Putamen (tissue), 1 donor: ENCODE measurements around the gene FANK1.

ENCODE experiments used
- DNase-seq: peaks from one replicate; pipeline ENCODE4 v3.0.0-alpha.2; 2016; ENCODE audit warnings: low spot score

The FANK1 gene, protein sequence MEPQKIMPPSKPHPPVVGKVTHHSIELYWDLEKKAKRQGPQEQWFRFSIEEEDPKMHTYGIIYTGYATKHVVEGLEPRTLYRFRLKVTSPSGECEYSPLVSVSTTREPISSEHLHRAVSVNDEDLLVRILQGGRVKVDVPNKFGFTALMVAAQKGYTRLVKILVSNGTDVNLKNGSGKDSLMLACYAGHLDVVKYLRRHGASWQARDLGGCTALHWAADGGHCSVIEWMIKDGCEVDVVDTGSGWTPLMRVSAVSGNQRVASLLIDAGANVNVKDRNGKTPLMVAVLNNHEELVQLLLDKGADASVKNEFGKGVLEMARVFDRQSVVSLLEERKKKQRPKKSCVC

DNA sequence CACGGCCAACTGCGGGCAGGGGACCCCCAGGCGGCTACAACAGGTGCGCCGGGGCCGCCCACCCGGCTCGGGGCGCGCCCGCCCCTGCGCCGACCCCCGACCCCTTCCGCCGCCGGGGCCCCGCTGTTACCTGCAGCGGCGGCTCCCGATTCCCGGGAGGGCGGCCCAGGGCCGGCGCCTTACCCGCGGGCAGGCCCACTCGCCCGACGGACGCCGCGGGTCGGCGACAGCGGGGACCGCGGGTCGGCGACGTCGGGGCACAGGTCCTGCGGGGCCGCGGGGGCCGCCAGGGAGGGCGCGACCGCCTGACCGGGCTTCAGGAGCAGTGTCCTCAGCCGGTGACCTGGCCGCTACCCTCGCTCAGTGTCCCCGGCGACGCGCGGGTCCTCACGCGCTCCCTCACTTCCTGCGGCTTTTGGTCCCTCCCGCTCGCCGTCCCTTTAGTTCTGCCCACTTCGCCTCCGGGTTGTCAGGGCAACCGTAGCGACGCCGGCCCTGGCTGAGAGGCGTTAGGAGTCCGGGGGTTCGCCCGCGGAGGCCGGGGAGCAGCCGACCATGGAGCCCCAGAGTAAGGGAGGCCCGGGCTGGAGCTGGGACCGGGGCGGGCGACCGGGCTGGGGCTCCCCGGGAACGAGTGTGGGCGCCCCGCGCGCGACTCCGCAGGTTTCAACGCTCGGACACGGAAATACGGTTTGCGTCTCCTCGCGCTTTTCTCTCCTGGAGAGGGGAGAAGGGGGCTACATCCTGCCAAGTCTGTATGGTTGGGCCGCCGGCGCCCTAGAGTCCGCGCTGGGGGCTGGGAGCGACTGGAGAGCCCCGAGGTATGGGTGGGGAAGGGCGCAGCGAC lies at the start of gene FANK1:
FANK1 (plus strand) TSS at position 477 of the 847 bp plus-strand sequence; CDS start at position 556, 79 bp downstream.
- peak; percentile 80 for DNase-seq

DNA sequence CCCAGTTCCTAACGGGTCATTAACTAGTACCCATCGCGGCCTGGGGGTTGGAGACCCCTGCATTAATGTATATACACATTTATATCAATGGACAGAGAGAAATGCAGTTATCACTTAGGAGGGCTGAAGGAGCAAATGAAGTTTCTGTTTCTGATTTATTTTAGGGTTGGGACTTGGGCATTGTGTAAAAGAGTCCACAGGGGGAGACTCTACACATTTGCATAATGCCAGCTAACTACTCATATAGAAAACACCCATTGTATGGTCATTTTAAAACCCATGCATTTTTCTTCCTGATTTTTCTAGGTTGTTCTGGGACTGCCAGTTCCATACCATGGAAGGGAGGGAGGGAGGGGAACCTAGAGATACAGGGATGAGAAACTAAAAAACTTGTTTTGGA lies 49.5 kb upstream of the FANK1 start:
- DNase-seq = no peak

DNA sequence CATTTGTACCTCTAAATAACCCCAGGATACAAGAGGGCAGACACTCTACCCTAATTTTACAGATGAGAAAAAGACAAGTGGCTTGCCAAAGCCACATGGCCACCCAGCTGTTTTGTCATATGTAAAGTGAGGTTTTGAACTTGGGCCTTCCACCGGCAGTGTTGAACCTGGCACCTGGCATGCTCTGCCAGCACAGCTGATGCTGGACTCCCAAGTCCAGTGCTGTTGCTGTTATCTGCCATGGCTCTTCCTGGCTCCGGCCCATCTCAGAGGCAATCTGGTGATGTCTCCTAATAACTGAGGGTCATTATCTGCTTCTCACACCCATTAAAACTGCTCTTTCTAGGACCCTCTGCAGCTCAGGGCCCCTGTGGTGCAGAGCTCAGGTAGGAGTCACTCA lies 48.0 kb upstream of the FANK1 start:
- no peak for DNase-seq

DNA sequence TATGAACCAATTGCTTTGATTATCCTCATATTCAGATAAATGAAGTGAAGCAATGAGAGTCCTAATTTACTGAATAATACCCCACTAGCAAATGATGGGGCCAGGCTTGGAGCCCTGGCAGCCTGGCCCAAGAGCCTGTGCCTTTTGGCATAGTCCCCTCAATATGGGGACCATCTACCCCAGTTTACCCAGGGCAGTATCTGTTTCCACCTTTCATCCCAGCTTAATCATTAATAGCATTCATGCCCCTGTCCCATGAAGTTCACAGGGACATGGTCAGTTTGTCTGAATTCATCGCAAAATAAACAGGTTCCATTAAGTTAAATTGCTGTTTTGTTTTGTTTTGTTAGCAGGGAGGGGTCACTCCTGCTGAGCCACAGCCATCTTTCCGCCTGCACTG lies 47.5 kb upstream of the FANK1 start:
- no peak for DNase-seq

DNA sequence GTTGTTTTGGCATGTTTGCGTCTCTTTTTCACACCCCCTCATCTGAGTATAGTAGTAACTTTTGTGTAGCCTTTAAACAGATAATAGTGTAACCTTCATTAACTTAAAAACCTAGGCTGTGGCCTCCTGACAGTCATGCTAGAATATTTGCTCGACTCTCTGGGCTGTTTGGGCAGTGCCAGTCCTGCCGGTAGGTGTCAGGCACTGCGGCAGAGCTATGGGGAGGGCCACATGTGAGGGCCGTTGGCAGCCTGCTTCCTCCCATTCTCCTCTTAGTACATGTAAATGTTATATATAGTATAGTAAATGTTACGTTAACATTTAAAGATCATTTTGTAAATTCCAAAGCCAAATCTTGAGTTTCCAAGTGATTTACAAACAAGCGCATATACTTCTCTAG lies 46.9 kb upstream of the FANK1 start:
- DNase-seq = no peak

DNA sequence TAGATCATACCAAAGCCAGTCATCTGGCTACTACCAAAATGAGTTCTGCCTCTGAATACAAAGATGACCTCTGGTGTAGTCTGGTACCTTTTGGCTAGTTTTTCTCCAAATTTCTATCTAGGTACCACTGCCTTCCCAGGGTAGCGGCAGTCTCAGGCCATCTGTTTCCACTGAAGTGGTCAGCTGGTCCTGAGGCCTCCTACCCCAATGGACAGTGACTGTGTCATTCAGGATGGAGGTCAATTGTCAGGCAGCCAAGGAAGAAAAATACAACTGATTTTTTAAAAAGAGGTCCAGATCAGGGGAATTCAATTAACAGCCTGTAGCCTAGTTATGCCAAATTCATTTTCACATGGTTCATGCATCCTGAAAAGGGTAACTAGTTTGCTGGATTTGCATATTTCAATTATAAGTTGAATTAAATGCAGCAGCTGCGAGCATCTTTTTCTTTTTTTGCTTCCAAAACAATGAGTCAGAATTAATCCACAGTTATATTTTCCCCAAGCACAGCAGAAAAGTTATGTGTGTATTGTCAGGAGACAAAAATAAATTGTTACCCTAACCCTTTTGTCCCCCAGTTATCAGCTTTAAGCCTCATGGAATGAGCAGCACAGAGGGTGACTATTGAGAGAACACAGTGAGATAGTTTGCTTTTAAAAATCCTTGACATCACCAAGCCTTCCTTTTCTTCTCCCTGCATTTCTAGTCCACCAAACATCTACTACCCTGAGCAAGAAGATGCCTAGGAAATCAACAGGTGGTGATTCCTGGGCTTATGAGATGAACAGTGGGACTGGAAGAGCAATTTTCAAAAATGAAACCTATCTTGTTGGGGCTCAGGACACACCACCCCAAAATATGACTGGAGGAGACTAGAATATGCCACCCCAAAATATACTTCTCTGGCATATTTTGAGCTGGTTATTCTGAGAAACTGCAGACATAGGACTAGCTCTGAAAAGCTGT lies 45.3 kb upstream of the FANK1 start:
- no peak for DNase-seq

DNA sequence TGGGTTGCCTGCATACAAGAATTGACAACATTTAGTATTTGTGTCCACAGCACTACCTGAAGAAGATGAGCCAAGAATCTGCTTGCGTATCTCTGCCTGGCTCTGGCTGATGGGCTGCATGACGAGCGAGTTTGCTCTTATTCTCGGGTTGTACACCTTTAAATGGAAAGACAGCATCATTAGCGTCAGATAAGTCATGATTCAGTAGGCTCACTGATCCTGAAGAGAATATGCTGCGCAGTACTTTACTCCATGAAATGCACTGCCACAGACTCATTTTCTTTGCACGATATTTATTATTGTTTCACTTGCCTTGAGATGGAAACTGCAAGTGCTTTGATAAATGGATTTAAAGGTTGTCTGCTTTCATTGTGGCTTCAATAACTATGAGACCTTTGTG lies 43.9 kb upstream of the FANK1 start:
- peak; percentile 34 for DNase-seq

DNA sequence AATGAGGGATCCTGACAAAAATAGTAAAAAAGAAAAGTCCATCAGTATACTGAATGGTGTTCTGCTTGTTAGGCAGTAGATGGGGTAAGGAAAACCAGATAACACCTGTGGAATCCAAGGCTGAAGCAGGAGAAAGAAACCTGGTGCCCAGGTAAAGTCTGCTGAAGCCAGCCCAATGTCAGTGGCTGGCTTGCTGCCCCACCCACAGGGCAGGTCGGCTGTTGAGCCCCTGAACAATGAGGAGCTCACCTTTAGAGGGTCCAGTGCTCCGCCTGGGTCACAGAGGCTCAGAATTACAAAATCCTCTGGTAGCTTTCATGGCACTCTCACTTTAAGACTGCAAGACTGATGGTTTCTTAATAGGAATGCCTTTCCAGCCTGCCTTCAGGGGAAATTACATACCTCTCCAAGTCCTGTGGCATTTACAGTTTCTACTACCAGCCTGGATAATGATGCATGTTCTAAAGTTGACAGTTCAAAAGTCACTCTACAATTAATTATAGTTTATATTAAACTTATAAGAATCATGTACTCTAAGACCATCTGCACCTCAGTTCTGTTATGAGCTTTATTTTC lies 39.1 kb upstream of the FANK1 start:
- DNase-seq = no peak

DNA sequence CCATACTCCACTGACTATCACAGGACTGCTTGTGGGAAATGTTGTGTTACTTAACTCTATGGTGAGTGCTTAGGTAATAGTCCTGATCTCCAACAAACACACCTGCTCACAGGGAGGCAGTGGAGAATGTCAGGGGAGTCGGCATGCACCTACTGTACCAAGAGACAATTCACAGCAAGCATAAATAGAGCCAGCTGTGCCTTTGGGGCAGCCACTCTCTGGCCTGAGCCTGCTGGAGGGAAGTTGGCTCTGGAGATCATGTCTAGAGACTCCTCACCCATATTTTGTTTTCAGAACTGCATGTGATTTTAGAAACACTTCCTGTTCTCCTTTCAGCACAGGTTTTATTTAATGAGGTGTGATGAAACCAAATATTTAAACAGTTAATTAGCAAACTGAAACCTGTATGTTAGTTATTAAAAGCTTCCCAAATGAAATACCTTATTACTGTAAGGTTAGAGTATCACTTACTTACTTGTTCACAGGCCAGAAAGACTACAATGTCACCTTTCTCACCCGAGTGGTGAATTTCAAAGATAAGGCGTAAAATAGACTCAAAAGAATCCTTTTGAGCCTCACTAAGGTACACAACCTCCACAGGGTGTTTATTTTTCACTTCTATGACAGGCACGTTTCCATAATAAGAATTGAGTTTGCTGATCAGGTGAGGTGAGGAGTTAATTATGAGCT lies 37.1 kb upstream of the FANK1 start:
- DNase-seq = no peak

DNA sequence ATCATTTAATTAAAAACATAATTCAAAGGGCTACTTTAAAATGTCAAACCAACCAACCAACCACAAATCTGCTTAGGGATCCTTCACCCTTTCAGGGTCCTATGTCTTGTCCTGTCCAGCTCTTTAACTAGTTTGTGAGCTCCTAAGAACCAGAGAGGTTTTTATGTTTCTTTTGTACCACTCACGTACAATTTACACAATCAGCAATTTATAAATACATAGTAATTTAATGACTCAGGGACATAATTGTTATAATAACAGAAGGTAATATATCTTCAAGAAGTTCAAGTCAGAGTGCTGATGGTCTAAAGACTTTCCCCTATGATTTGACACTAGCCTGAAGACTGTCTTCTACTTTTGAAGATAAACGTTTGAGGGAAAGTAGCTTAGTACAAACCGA lies 31.2 kb upstream of the FANK1 start:
- DNase-seq = no peak

DNA sequence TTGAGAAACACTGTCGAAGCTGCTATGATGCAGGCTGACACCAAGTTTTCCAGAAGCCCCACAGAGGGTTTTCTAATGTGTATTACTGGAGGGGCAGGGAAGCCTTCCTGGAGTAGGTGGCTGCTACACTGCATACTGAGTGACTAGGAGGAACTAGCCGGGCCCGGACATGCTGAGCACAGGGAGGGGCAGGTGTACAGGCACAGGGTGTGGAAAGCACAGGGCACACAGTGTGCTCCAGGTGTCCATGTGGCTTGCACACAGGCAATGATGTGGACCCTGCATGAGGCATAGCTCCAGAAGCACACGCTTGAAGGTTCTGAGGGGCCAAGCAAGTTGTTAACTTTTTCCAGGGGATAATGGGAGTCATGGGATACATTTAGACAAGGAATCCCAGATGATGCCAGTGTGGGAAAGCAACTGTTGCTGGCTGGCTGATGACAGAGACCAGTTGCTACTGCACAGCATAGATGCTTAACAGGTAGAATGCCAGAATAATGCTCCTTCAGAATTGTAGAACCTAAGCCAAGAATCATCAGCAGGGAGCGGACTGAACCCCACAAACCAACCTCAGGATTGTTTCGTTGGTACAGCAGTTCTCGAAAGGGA lies 29.8 kb upstream of the FANK1 start:
- DNase-seq = no peak

DNA sequence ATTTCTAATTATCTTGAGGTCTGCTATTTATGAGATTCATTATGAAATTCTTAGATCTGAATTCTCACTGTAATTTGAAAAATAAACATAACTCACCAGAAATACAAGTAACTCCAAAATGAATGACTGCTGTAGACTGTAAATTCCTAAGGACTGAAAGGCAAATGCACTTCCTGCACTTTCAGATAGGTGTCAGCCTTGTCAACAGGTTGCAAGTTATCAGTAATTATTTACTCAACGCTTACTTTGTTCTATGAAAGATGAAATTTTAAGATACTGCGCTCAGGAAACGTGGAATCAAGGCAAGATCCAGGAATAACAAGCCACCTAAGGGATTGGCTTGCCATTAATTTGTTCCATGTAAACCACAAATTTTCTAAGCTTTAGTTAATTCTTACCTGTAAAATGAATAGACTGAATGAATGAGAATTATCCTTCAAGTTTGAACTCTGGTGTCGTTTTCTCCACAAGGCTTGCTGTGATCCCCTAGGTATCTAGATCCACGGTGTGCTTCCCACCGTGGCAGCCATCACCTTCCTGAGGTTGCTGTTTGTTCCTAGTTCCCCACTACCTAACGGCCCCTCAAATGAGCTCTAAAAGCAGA lies 27.9 kb upstream of the FANK1 start:
- DNase-seq = no peak

DNA sequence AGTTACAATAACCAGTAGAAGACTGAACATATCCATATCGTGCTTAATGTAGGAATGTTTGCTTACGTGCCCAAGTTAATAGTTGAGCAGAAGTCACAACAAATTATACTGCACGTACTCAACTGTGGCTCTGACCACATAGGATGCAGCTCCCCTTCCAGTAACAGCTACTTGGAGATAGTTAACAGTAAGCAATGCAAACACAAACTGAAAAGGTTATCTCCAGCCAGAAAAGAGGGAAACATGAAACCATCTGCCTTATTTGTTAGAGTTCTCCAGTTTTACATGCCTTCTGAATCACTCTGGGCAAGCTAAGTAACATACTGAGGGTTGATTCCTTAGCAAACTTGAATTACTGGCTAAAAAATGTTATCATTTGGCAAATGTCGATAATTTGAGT lies 25.0 kb upstream of the FANK1 start:
- no peak for DNase-seq

DNA sequence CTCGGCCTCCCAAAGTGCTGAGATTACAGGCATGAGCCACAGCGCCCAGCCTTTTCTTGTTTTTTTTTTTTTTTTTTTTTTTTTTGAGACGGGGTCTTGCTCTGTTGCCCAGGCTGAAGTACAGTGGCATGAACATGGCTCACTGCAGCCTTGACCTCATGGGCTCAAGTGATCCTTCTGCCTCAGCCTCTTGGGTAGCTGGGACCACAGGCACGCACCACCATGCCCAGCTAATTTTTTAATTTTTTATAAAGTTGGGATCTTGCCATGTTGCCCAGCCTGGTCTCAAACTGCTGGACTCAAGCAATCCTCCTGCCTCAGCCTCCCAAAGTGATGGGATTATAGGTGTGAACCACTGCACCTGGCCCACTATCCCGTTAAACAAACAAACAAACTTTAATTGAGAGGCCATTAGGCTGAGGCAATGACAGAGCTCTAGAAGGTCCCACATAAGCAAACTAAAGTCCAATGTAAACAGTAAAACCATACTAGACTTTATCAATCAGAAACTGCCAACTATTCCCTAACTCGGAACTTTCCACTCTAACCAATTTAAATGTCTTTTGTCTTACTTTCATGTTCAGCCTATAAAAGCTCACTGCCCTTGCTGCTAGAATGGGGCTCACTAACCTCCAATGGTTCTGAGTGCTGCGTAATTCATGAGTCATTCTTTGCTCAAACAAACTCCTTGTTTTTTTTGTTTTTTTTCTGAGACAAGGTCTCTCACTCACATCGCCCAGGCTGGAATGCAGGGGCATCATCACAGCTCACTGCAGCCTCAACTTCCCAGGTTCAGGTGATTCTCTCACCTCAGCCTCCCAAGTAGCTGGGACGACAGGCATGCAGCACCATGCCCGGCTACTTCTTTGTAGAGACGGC lies 17.2 kb upstream of the FANK1 start:
- DNase-seq = no peak

DNA sequence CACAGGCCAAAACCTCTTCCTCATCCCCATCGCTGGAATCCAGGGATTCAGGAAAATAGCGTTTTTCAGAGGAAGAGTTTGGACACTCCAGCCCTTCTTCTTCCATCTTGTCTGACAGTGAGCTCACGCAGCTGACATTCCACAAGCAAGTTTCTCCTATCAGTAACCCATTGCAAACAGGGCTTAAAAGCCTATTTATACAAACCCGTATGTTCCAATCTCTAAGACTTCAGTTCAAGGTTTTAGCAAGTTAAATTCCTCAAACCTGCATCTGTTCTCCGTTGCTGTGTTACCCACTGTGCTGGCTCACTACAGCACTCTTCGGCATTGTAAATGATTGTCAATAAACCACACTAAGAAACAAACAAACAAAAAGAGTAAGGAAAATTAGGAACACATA lies 15.6 kb upstream of the FANK1 start:
- no peak for DNase-seq

DNA sequence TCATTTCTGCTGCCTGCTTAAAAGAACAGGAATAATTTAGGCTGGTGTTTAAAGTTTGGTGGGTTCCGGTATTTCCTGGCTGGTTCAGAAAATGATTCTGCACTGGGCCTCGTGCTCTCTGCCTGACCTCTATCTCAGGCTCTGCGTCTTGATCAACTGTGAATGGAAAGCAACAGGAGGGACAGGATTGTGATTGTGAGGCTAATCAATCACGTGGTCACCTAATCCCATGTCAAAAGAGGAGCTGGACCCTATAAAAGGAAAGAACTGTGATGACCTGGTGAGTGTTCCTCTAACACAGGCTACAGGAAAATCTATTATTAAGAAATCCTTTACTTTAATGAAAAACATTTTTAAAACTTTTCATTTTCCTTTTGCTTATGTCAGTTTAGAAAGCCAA lies 15.2 kb upstream of the FANK1 start, which contains the start of gene DHX32:
DHX32 (minus strand) TSS at position 101 of the 400 bp plus-strand sequence. CDS start 468 bp downstream, outside the sequence.
- DNase-seq = no peak

DNA sequence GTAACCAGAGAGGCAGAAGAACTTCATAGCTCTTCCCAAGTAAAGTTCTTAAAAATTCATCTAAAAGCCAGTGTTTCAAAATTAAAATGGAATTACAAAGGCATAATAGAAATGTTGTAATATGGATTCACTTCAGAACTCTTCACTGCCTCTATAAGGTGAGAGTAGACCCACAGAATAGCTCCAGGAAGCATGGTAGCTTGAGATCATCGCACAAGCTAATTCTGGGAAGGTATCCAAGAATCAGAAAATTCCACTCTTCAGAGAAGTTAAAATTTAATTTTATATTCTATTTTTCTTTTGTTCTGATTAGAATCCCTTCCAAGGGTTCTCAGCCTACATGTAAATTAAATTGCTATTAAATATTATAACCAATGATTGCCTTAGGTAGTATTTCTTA lies 13.8 kb upstream of the FANK1 start:
- DNase-seq = no peak

DNA sequence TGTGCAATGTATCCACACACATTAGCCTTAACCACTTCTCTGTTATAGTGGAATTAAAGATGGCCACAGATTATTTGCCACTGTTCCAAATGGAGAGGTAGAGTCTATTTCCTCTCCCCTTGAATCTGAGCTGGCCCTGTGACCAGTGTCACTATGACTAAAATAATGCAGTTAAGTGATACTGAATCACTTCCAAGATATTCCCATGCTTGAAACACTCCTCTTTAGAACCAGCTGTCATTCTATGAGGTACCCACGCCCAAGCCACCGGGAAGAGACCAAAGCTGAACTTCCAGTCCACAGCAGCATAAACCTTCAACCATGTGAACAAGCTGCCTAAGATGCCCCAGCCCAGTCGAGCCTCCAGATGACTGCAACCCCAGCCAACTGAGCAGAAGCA lies 13.2 kb upstream of the FANK1 start:
- no peak for DNase-seq

DNA sequence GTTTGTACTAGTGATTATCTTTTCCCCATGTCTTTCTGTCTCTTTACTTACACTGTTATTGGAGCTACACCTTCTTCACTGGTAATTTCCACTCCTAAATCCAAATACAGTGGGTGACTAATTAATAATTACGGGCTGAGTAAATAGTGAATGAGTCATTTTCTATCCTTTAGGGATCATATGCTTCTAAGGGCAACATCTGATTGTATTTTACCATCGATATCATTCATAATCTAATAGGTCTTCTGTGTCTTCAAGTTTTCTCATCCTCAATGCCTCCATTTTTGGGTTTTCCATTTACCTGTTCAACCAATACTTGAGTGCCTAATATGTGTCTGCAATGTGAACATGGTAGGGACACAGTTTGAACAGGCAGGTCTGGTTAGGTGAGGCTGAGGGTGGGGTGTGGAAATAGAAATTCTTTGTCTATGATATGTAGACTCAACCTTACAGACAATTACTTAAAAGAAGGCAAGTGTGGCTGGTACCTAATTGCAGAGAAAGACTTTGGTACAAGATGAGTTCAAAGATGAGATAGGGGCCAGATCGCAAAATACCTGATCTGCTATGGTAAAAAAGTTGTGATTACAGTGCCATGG lies 9.4 kb upstream of the FANK1 start:
- DNase-seq = no peak
